Cerebellar cortex (tissue), 1 donor: ENCODE results near the gene DGKQ.
A peak's percentile ranks its signal among the peaks of the same experiment; 100 is the strongest.

ENCODE experiments used
- DNase-seq: peaks from one replicate; pipeline ENCODE4 v3.0.0-alpha.2; 2015; ENCODE audit warnings: low spot score

Gene DGKQ

GRCh38 chr4:995311-996026, 22.1 kb upstream of the DGKQ start:
- DNase-seq = no peak

- DNase-seq = no peak
Observed at GRCh38 chr4:993111-994029, 20.0 kb upstream of the DGKQ start, which contains the start of gene SLC26A1. SLC26A1 (minus strand) TSS chr4:993404; CDS start chr4:991703, 1,701 bp downstream.

- no peak for DNase-seq
Observed at GRCh38 chr4:992297-993110, 19.1 kb upstream of the DGKQ start.

GRCh38 chr4:991451-992296, 18.3 kb upstream of the DGKQ start:
- no peak for DNase-seq

- no peak for DNase-seq
Observed at GRCh38 chr4:990746-991367, 17.5 kb upstream of the DGKQ start.

GRCh38 chr4:989722-990471, 16.5 kb upstream of the DGKQ start:
- no peak for DNase-seq

- no peak for DNase-seq
Observed at GRCh38 chr4:988726-989721, 15.7 kb upstream of the DGKQ start.

GRCh38 chr4:987624-988513, 14.5 kb upstream of the DGKQ start:
- no peak for DNase-seq

GRCh38 chr4:986879-987623, 13.7 kb upstream of the DGKQ start, which contains the start of gene IDUA:
IDUA (plus strand) TSS chr4:987044; CDS start chr4:987085, 41 bp downstream.
- peak; percentile 73 for DNase-seq

GRCh38 chr4:986428-986878, 13.1 kb upstream of the DGKQ start:
- peak; percentile 57 for DNase-seq

- DNase-seq = peak; percentile 73
Observed at GRCh38 chr4:985123-985830, 11.9 kb upstream of the DGKQ start.

GRCh38 chr4:984336-985054, 11.1 kb upstream of the DGKQ start:
- DNase-seq = no peak

- no peak for DNase-seq
Observed at GRCh38 chr4:982814-983213, 9.4 kb upstream of the DGKQ start.

- DNase-seq = no peak
Observed at GRCh38 chr4:982291-982690, 8.9 kb upstream of the DGKQ start.

GRCh38 chr4:978957-979701, 5.8 kb upstream of the DGKQ start:
- no peak for DNase-seq
